ENCODE measurements around the gene MIOX. TPM values are rescaled to one million over a fixed set of nuclear protein-coding genes. Genes with fewer than 3 reads are reported as not detected.

Gene MIOX
- total and polyA plus RNA-seq, 9 of the 15 experiments (the other 6 are each of a cell fraction or from before 2014, with no cell fraction given): 0.08 TPM; not detected in 8

DNA sequence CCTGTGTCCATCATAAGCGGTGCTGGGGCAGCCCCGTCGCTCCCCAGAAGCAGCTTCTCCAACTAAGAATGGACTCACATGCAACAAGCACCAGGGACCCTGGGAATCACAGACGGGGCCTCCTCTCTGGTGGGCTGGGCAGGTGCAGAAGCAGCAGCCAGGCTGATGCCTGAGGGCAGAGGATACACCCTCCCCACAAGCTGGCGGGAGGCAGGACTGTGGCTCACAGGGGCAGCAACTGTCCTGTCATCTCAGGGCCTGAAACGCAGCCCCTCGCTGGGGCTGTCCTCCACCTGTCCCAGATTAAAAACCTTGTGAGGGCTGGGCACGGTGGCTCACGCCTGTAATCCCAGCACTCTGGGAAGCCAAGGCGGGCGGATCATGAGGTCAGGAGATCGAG, 8.7 kb upstream of the MIOX start:
- no peak overlapping the region for H3K4me2 ChIP-seq (ENCODE audit: insufficient read depth, low read length)
- POLR2A ChIA-PET: no interaction called here
- no peak overlapping the region for H3K4me3 ChIP-seq
- H2AFZ ChIP-seq (ENCODE audit: low read depth, low read length): no peak overlapping the region
- in situ Hi-C loops (cut with MboI): no loop called here
- peaks cover 13 to 57% of the 10 kb centered on the region in 2 experiments; a peak in 4 of 5 replicates for H3K4me1 ChIP-seq (replicated peaks in 1 of 2; ENCODE audit: control insufficient read depth in 2 of 2, insufficient read depth in 2 of 2, low read length in 2 of 2)
- DNase-seq (ENCODE audit: extremely low read depth in 1 of 4, low spot score in 3 of 4): no peak
- H3K9ac ChIP-seq (ENCODE audit: insufficient read depth in 1 of 2, low read depth in 2 of 2, low read length in 2 of 2): no peak overlapping the region
- intact Hi-C loops (cut with micrococcal nuclease): no loop called here
- no peak for TF ChIP-seq TCF3 (CRISPR knock-in tag; IDR thresholded peaks at IDR 0.05)
- TF ChIP-seq STAT5A (IDR thresholded peaks at IDR 0.05; ENCODE audit: borderline replicate concordance, low read length): no peak
- no peak for TF ChIP-seq ZNF699 (CRISPR knock-in tag; IDR thresholded peaks at IDR 0.05; ENCODE audit: insufficient replicate concordance)
- TF ChIP-seq, protein P1, sequence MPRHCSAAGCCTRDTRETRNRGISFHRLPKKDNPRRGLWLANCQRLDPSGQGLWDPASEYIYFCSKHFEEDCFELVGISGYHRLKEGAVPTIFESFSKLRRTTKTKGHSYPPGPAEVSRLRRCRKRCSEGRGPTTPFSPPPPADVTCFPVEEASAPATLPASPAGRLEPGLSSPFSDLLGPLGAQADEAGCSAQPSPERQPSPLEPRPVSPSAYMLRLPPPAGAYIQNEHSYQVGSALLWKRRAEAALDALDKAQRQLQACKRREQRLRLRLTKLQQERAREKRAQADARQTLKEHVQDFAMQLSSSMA (CRISPR knock-in tag; IDR thresholded peaks at IDR 0.05): no peak
- TF ChIP-seq, protein P2, sequence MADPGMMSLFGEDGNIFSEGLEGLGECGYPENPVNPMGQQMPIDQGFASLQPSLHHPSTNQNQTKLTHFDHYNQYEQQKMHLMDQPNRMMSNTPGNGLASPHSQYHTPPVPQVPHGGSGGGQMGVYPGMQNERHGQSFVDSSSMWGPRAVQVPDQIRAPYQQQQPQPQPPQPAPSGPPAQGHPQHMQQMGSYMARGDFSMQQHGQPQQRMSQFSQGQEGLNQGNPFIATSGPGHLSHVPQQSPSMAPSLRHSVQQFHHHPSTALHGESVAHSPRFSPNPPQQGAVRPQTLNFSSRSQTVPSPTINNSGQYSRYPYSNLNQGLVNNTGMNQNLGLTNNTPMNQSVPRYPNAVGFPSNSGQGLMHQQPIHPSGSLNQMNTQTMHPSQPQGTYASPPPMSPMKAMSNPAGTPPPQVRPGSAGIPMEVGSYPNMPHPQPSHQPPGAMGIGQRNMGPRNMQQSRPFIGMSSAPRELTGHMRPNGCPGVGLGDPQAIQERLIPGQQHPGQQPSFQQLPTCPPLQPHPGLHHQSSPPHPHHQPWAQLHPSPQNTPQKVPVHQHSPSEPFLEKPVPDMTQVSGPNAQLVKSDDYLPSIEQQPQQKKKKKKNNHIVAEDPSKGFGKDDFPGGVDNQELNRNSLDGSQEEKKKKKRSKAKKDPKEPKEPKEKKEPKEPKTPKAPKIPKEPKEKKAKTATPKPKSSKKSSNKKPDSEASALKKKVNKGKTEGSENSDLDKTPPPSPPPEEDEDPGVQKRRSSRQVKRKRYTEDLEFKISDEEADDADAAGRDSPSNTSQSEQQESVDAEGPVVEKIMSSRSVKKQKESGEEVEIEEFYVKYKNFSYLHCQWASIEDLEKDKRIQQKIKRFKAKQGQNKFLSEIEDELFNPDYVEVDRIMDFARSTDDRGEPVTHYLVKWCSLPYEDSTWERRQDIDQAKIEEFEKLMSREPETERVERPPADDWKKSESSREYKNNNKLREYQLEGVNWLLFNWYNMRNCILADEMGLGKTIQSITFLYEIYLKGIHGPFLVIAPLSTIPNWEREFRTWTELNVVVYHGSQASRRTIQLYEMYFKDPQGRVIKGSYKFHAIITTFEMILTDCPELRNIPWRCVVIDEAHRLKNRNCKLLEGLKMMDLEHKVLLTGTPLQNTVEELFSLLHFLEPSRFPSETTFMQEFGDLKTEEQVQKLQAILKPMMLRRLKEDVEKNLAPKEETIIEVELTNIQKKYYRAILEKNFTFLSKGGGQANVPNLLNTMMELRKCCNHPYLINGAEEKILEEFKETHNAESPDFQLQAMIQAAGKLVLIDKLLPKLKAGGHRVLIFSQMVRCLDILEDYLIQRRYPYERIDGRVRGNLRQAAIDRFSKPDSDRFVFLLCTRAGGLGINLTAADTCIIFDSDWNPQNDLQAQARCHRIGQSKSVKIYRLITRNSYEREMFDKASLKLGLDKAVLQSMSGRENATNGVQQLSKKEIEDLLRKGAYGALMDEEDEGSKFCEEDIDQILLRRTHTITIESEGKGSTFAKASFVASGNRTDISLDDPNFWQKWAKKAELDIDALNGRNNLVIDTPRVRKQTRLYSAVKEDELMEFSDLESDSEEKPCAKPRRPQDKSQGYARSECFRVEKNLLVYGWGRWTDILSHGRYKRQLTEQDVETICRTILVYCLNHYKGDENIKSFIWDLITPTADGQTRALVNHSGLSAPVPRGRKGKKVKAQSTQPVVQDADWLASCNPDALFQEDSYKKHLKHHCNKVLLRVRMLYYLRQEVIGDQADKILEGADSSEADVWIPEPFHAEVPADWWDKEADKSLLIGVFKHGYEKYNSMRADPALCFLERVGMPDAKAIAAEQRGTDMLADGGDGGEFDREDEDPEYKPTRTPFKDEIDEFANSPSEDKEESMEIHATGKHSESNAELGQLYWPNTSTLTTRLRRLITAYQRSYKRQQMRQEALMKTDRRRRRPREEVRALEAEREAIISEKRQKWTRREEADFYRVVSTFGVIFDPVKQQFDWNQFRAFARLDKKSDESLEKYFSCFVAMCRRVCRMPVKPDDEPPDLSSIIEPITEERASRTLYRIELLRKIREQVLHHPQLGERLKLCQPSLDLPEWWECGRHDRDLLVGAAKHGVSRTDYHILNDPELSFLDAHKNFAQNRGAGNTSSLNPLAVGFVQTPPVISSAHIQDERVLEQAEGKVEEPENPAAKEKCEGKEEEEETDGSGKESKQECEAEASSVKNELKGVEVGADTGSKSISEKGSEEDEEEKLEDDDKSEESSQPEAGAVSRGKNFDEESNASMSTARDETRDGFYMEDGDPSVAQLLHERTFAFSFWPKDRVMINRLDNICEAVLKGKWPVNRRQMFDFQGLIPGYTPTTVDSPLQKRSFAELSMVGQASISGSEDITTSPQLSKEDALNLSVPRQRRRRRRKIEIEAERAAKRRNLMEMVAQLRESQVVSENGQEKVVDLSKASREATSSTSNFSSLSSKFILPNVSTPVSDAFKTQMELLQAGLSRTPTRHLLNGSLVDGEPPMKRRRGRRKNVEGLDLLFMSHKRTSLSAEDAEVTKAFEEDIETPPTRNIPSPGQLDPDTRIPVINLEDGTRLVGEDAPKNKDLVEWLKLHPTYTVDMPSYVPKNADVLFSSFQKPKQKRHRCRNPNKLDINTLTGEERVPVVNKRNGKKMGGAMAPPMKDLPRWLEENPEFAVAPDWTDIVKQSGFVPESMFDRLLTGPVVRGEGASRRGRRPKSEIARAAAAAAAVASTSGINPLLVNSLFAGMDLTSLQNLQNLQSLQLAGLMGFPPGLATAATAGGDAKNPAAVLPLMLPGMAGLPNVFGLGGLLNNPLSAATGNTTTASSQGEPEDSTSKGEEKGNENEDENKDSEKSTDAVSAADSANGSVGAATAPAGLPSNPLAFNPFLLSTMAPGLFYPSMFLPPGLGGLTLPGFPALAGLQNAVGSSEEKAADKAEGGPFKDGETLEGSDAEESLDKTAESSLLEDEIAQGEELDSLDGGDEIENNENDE (IDR thresholded peaks at IDR 0.05; ENCODE audit: low read depth, low read length): no peak
- no peak for TF ChIP-seq MEF2A (IDR thresholded peaks at IDR 0.05; ENCODE audit: control insufficient read depth, low read depth, low read length)
- no peak for TF ChIP-seq ZSCAN32 (CRISPR knock-in tag; IDR thresholded peaks at IDR 0.05)
- TF ChIP-seq ZNF41 (CRISPR knock-in tag; conservative IDR thresholded peaks at IDR 0.05): no peak
- H3K27ac ChIP-seq (ENCODE audit: extremely low read depth, low read depth, low read length): no peak overlapping the region
- FAIRE-seq: no peak
- CTCF ChIA-PET (ENCODE audit: low intra/inter-chr PET ratio): no interaction called here
- peaks cover 14% of the 10 kb centered on the region for H3K79me2 ChIP-seq (ENCODE audit: control insufficient read depth, insufficient read depth, low read length)
- 0 out of 3 replicates have a peak, but pooled peaks cover 2% of the 10 kb centered on the region for H3K36me3 ChIP-seq (ENCODE audit: control insufficient read depth, insufficient read depth, low read length)
- no peaks in the 10 kb centered on the region for H3K9me1 ChIP-seq (ENCODE audit: control insufficient read depth, insufficient read depth, low read length)
- WGBS (ENCODE audit: insufficient coverage, low coverage, missing lambda C conversion rate): 78% methylated on average over 8 of the region's 12 CpGs
- H3K9me3 ChIP-seq (replicated peaks; ENCODE audit: control insufficient read depth, insufficient read depth, low read depth, low read length): no peaks in the 10 kb centered on the region
- no peak for ATAC-seq
- H4K20me1 ChIP-seq (replicated peaks; ENCODE audit: control insufficient read depth, insufficient read depth, low read length): peaks cover 12% of the 10 kb centered on the region
- H3K27me3 ChIP-seq (ENCODE audit: control insufficient read depth in 2 of 2, insufficient read depth in 2 of 2, low read length in 2 of 2): no peaks in the 10 kb centered on the region
- no TSS peak for BruUV-seq (replicated peaks)
